EH (cell line): ENCODE results near the gene CEP76.

ENCODE experiments used
- DNase-seq: peaks from one replicate; pipeline ENCODE4 v3.0.0-alpha.2; 2015; ENCODE audit warnings: low read depth

CEP76 gene, protein sequence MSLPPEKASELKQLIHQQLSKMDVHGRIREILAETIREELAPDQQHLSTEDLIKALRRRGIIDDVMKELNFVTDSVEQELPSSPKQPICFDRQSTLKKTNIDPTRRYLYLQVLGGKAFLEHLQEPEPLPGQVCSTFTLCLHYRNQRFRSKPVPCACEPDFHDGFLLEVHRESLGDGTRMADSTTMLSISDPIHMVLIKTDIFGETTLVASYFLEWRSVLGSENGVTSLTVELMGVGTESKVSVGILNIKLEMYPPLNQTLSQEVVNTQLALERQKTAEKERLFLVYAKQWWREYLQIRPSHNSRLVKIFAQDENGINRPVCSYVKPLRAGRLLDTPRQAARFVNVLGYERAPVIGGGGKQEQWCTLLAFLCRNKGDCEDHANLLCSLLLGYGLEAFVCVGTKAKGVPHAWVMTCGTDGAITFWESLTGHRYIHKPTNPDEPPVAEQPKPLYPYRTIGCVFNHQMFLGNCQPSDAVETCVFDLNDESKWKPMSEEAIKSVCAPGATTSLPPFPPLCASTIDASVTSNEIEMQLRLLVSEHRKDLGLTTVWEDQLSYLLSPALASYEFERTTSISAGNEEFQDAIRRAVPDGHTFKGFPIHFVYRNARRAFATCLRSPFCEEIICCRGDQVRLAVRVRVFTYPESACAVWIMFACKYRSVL

DNA sequence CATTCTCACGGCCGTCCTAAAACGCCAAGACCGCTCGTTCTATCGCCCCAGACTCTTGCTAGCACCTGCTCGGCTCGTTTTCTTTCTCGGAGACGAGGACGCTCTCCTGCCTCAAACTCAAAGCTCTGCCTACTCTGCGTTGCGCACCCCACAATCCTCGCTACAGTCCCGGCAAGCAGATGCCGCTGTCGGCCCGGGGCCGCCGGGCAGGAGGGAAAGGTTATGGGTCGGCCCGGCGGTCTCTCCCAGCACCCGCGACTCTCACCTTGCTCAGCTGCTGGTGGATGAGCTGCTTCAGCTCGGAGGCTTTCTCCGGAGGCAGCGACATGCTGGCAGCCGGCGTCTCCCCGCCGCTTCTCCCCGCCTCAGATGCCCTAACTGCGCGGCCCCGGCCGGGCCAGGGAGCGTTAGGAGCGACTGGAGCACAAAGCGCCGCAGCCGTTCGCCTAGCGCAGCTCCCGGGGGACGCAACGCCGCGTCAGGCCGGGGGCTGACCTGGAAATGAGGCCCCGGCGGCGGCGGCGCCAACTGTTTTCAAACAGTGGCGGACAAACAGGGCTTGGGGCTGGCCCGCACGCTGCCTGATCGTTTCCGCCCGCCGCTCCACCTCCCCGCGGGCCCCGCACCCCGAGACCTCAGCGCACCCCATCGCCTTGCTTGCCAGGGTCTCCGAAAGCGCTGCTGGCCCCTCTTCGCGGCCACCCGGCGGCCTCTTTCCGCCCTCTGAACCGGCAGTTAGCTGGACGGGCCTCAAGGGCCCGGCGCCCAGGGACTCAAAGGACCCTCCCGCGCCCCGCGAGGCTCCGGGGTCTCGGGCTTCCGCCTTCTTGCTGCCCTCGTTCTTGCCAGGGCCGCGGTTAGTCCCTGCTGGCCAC, at the start of gene CEP76, which contains the start of gene PSMG2:
Gene CEP76, minus strand, starts transcription at position 503 of the 875 bp plus-strand sequence. Its CDS starts 175 bp downstream, at position 328.
Gene PSMG2, plus strand, starts transcription at position 822 of the 875 bp plus-strand sequence. CDS start 66 bp downstream, outside the sequence.
- peak; percentile 89 for DNase-seq

DNA sequence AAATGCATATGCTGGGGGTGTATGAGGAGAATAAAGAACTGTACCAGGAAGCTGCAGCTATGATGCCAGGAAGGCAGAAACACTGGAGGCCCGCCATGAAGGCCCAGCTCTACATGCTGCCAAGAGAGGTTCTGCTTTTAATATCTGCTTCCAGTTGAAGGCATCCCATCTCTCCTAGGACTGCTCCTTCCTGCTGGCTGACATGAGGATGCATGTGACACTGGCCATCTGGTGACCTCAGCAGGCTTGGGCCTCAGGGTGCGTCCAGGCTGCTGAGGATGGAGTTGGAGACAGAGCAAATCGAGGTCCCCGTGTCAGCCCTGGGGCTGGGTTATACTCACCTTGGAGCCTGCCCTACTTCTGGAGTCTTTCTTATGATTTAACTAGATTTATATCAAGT, 49.4 kb upstream of the CEP76 start:
- no peak for DNase-seq

DNA sequence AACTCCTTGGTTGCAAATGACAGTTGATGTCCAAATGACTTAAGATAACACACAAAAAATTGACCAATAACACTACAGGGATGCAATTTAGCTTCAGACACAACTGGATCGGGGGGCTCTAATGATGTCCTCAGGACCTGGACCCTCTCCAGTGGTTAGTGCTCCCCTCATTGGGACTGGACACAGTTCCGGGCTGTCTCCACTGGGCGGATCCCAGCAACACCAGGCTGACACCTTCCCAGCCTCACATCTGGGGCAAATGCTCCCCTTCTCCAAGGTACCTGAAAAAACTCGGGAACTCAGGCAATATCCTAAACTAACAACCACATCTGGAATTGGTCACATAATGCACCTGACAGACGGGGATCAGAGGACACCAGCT, 49.0 kb upstream of the CEP76 start:
- no peak for DNase-seq

DNA sequence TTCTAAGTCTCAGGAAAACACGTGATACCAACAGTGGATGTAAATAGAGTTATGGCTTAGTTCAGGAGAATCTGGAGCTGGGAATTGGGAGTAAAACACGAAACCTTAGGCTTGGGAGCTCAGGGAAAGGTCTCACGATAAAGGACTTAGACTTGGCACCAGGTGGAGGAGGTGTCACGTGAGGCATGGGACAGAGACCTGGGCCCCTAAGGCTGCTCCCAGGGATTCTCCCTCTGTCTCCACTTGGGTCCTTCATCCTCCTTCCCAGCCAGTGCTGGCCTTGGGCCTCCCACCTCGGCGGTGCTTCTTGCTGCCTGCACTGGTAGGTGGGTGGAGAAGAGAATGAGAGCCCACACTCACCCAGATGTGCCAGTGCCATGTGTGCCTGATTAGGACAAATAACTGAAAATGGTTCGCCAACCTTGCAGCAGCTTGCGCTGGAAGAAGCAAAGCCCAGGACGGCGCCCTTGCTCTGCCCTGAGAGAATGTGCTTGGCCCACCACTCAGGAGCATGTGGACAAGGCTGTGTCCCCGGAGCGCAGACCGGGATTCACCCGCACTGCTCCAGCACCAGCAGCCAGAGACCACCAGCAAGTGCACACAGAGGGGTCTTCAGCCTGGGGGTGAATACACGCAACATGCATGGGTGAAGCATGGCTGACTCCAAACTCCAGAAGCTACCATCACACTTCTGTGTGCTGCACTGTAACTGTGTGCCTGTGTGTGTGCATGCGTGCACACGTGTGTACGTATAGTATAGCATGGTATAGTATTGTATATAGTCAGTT, 48.4 kb upstream of the CEP76 start:
- DNase-seq: no peak

DNA sequence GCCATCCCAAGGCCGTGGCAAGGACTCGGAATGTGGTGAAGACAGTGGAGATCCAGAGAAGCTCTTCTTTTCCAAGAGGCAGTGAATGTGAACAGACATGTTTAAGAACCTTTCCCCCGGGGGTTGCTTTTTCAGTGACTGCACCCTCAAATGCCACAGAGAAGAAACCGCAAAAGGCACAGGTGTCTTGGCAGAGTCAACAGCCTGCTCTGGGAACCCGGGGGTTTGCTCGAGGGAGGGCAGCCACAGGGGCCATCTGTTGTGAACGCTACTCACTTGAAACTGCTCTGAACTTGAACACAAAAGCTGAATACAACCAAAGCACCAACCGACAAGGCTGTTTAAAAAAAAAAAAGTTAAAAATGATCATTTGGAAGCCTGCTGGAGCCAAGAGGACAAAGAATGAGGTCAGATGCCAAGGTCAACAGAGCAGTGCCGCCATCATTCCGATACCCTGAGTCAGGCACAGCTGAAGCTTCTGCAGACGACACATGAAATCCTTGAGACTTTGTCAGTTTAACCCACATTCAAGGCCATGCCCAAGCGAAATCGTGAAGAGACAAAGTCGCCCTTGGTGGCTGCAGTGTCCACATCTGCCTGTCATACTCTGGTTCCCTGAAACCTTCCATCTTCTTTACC, 47.7 kb upstream of the CEP76 start:
- DNase-seq: peak; percentile 56

DNA sequence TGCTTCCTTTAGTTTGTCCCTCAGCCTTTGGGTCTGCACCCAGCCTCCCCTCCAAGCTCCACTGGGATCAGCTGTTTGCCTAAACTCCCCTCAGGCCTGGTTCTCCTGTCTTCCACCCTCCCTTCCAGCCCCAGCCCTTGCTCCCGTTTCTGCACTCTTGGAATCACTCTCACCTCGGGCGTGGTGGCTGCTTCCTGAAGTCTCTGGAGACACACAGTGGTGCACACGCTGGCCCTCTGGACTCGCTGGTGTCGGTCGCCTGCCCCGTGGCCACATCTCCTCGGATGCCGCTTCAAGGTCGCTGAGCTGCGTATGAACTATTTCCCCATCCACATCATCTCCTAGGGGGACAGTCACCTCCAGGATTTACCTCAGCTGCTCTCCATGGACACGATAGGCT, 46.6 kb upstream of the CEP76 start:
- no peak for DNase-seq

DNA sequence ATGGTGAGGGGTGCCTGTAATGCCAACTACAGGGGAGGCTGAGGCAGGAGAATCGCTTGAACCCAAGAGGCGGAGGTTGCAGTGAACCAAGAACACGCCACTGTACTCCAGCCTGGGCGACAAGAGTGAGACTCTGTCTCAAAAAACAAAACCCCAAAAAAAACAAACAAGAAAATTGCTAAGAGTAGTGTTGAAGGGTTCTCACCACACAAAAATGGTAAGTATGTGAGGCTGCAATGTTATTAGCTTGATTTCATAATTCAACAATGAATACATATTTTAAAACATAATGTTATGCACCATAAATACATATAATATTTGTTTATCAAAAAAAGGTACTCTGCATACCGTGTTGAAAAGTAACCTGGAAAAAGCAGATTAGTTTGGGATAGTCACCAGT, 46.1 kb upstream of the CEP76 start:
- DNase-seq: peak; percentile 35

DNA sequence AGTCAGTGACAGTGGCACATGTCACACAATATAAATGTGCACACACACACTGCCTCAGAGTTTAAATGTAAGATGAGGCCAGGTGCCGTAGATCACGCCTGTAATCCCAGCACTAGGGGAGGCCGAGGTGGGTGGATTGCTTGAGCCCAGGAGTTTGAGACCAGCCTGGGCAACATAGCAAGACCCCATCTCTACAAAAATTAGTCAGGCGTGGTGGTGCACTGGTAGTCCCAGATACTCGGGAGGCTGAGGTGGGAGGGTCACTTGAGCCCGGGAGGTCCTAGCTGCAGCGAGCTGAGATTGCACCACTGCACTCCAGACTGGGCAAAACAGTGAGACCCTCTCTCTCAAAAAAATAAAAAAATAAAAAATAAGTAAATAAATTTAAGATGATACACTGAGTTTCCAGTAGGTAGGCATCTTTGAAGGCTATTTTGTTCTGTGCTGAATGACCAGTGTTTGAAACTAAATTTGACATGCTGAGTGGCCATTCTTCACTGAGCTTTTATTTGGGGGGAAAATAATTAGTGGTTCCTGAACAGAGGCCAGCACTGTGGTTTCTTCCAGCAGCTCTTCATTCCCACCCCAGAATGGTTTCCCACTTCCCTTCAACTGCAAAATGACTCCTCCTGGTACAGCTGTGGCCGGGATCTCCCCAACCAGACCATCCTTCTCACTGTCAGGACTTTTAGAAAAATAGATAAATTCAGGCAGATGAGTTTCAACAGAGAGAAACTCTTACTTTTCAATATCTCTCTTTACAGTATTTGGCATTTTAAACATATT, 45.2 kb upstream of the CEP76 start:
- DNase-seq: peak; percentile 63

DNA sequence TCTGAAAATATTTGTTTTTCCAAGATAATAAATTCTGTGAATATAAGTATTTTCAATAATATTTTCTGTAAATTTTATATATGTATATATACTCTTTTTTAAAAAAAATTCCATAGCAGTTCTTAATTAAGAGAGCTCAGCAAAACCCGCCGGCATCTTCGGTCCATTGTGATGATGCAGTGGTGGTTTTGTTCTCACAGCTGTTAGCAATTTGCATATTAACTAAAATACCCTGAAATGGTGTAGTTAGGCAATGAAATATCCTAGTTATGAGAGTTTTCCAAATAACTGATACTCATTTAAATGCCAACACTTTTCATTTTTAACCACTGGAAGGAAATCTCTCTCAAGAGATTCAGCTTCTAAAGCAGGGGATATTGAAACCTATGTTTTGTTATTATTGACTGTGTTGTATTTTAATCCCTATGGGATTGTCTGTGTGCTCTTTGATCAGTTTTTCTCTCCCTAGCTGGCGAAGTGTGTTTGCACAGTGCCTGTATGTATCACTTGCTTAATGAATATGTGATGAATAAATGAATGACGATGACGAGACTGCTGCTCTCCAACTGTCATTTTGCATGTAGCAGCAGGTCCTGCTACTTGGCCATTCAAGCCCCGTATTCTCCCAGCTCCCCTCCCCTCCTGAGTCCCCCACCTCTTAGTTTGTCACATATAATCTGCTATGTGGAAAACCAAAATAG, 42.7 kb upstream of the CEP76 start:
- peak; percentile 32 for DNase-seq

DNA sequence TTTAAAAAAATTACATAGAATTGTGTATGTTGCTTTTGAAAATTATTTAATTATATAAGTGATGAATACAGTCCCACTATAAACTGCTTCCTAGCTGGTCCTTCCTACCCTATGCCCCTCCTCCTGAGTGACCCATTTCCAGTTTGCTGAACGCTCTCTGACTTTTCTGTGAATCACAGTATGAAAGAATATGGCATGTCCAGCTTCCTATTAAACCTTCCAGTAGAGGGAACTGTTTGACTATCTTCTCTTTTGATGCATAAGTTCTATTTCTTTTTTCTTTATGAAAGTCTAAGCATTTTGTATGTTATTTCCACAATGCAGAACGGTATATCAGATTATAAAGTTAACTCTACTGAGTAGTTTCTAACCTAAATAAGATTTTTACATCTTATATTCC, 41.6 kb upstream of the CEP76 start:
- peak; percentile 76 for DNase-seq

DNA sequence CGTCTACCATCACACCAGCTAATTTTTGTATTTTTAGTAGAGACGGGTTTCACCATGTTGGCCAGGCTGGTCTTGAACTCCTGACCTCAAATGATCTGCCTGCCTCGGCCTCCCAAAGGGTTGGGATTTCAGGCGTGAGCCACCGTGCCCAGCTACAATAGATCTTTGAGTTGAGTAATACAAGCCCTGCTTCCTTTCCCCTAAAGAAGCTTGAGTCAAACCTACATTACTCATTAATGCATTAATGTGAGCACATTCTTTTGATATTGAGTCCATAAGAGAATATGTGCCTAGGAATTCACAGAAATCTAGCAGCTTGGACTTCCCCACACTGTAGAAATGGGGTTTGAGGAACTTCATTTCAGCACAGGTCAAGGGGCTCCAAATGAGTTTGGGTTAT, 39.9 kb upstream of the CEP76 start:
- peak; percentile 81 for DNase-seq

DNA sequence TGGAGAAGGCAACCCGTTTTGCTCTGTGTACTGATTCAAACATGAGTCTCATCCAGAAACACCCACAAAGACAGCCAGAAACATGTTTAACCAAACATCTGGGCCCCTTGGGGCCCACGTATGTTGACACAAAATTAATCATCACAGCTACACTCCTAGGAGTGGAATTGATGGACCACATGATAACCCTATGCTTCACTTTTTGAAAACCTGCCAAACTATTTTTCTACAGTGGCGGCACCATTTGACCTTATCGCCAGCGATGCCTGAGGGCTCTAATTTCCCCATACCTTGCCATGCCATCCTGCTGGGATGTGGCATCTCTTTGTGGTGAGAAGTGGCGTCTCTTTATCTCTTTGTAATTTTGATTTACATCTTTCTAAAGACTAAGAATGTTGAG, 38.8 kb upstream of the CEP76 start:
- DNase-seq: peak; percentile 87

DNA sequence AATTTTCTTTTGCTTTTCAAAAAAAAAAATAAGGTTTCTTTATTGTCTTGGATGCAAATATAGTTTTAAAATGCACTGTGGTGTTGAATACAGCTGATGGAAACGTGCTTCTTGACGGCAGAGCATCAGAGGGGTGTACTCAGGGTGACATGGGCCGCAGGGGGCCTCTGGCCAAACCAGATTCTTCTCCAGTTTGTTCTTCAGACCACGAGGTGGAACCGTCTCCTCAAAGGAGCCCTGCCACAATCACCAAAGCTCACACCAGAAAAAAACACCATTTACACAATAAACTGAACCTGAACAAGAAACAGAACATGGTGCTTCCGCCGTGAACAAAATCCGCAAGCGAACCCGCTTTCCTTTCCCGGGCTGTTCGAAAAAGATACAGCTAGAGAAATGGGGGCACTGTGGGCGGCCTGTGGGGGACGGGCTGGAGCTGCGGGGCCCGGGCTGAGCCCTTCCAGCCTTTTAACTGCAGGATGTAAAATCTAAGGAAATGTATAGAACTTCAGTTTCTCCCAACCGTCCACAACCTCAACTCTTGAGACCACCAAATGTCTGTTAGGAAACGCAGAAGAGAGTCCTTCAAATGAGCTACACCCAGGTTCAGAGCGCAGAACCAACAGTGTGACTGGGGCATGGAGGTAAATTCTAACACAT, 34.9 kb upstream of the CEP76 start:
- DNase-seq: no peak

DNA sequence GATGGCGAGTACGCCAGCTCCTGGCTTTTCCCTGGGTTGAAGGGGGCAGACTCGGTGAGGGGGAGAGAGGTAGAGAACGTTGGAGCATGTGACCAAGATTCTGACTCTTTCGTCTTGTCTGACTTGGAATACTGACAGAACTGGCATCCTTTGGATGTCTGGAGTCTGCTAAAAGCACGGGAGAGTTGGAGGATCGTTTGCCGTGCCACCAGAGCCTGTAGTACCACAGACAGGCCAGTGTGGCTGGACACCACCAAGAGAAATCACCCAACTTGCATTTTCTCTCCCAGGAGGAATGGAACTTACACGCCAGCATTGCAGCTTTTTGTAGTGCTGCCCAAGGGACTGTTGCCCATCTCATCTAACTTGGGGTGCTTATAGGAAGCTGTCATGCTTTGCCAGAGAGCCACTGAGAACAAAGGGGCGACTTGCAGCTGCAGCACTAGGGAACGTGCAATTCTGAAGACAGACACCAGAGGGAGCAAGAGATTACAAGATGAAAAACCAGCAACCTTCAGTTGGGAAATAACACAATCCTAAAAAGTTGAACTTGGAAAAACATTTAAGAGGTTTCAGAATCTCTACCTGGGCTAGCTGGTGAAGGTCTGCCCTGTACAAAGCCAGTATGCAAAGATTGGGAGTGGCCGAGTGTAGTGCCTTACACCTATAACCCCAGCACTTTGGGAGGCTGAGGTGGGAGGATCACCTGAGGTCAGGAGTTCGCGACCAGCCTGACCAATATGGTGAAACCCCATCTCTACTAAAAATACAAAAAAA, 24.4 kb upstream of the CEP76 start:
- peak; percentile 74 for DNase-seq

DNA sequence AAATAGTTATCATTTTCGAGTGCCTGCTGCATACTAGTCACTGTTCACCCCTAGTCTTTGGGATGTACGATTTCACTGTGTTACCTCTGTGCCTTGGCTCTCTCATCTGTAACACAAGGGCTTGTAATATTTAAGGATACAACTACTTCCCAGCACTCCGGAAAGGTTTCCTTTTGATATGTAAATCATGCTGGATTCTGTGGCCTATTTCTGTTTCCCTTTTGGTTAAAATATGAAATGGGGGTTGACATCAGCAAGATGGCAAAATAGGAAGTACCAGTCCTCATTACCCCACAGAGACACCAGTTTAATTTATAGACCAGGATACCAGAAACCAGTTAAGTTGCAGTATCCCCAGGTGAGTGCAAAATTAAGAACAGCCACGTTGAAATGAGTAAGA, 23.8 kb upstream of the CEP76 start:
- no peak for DNase-seq

DNA sequence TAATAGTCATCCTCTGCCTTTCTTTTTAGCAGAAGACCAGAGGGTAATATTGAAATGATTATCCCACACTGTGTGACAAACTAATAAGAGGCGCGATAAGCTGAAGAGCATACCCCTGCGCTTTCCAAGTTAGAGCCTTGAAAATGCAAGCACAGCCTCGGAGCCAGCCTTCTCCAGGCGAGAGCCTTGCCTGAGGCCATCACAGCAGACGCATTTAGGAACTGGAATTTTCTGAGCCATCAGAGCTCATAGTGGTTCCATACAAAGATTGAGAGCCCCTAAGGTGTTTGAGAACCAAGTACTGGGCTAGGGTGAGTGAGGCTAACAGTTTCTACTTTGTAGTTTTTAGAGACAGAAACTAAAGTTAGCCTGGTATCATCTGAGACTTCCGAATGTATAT, 20.2 kb upstream of the CEP76 start:
- no peak for DNase-seq

DNA sequence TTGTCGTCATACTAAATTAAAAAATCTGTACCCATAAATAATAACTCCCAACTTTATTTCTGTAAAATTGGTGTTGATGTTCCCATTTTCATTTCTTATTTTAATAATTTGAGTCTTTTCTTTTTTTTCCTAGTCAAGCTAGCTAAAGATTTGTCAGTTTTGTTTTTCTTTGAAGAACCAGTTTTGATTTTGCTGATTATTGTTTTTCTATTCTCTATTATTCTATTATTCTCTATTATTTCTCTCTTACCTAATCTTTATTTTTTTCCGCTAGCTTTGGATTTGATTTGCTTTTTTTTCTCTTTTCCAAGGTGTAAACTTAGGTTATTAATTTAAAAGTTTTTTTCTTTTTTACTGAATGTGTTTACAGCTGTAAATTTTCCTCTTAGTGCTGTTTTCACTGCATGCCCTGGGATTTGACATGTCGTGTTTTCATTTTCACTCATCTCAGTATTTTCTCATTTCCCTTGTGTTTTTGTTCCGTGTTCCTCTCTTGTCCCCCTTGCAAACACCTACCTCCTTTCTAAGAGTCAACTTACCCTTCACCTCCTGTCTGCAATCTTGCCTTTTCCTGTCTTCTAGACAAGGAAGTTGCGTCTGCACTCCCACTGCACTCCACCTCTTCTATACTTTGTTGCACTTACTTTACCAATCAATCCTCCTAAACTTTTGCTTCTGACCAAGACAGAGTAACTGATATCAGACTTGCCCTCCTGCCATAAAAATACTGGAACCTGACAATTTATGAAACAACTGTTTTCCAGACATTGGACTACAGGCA, 19.2 kb upstream of the CEP76 start:
- no peak for DNase-seq

DNA sequence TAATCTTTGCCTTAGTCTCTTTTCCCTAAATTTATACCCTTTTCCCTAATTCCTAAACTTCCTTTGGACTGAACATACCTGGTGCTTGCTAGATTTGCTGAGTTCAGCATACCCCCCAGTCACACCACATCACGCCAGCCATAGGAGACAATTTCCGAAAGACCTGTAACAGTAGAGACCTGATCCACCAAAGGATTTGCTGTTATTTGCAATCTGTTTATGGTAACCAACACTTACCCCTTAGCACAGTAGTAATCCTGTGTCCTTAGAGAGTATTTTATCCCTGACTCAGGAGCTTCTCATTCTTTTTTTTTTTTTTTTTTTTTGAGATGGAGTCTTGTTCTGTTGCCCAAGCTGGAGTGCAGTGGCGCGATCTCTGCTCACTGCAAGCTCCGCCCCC, 8.9 kb upstream of the CEP76 start:
- DNase-seq: no peak
